HG03521 (cell line): Measurements from ENCODE around the gene FLNC.
A peak's percentile ranks its signal among the peaks of the same experiment; 100 is the strongest.

Experiments used
- ATAC-seq: cut with Tn5 transposase; IDR thresholded peaks from one replicate; pipeline ENCODE4 v1.9.1; 2021; ENCODE audit warnings: mild to moderate bottlenecking, moderate library complexity; ENCODE audit not compliant: unreplicated experiment

Gene FLNC

GRCh38 chr7:128861957-128862570, 31.9 kb downstream of the FLNC start:
- ATAC-seq = no peak

- ATAC-seq = peak; percentile 84
Measured at GRCh38 chr7:128862571-128863432, 32.6 kb downstream of the FLNC start, which contains the start of gene ATP6V1F. Gene ATP6V1F, plus strand, starts transcription at chr7:128862856. Its CDS starts 49 bp downstream, at chr7:128862905.

- ATAC-seq = peak; percentile 31
Measured at GRCh38 chr7:128863433-128863989, 33.3 kb downstream of the FLNC start.

GRCh38 chr7:128865303-128865702, 35.1 kb downstream of the FLNC start:
- no peak for ATAC-seq

GRCh38 chr7:128865996-128866877, 36.0 kb downstream of the FLNC start:
- no peak for ATAC-seq

- ATAC-seq = no peak
Measured at GRCh38 chr7:128867241-128867640, 37.0 kb downstream of the FLNC start.

GRCh38 chr7:128867842-128868623, 37.8 kb downstream of the FLNC start:
- no peak for ATAC-seq

GRCh38 chr7:128868624-128869137, 38.5 kb downstream of the FLNC start:
- no peak for ATAC-seq

GRCh38 chr7:128869138-128869943, 39.1 kb downstream of the FLNC start:
- no peak for ATAC-seq

GRCh38 chr7:128869944-128870285, 39.7 kb downstream of the FLNC start:
- ATAC-seq = no peak

- no peak for ATAC-seq
Measured at GRCh38 chr7:128871050-128871449, 40.8 kb downstream of the FLNC start.

- no peak for ATAC-seq
Measured at GRCh38 chr7:128872394-128872824, 42.2 kb downstream of the FLNC start.

- no peak for ATAC-seq
Measured at GRCh38 chr7:128873234-128873633, 43.0 kb downstream of the FLNC start.

GRCh38 chr7:128874140-128875031, 44.2 kb downstream of the FLNC start:
- ATAC-seq = no peak

- no peak for ATAC-seq
Measured at GRCh38 chr7:128875523-128875948, 45.3 kb downstream of the FLNC start.

GRCh38 chr7:128876127-128876526, 45.9 kb downstream of the FLNC start:
- ATAC-seq = no peak

GRCh38 chr7:128876586-128876977, 46.4 kb downstream of the FLNC start:
- ATAC-seq = no peak
